ENCODE data around the gene SLC38A2.
"Not testable (repeated sequence)": the region's sequence is repeated elsewhere in the genome, so short reads cannot be mapped to it uniquely, and the experiment has no call there.

Gene SLC38A2

GRCh38 chr12:46343118-46343852 is 29.3 kb downstream of the SLC38A2 start:
- no peaks in the 10 kb centered on the region for H3K27me3 ChIP-seq (replicated peaks; ENCODE audit: control insufficient read depth, insufficient read depth, low read length)
- no peak for TF ChIP-seq CTCF (IDR thresholded peaks at IDR 0.05; ENCODE audit: insufficient read depth, low read length, poor library complexity, severe bottlenecking)
- no peak overlapping the region for H3K4me3 ChIP-seq (replicated peaks; ENCODE audit: low read depth, low read length)
- no peaks in the 10 kb centered on the region for H3K36me3 ChIP-seq (ENCODE audit: control insufficient read depth, insufficient read depth, low read length)
- DNase-seq (ENCODE audit: extremely low read depth, insufficient read length), result no peak

GRCh38 chr12:46342562-46343033 is 30.0 kb downstream of the SLC38A2 start:
- no peak overlapping the region for H3K4me3 ChIP-seq (replicated peaks; ENCODE audit: low read depth, low read length)
- H3K36me3 ChIP-seq (ENCODE audit: control insufficient read depth, insufficient read depth, low read length), result no peaks in the 10 kb centered on the region
- no peaks in the 10 kb centered on the region for H3K27me3 ChIP-seq (replicated peaks; ENCODE audit: control insufficient read depth, insufficient read depth, low read length)
- TF ChIP-seq CTCF (IDR thresholded peaks at IDR 0.05; ENCODE audit: insufficient read depth, low read length, poor library complexity, severe bottlenecking), result peak; percentile 56
- DNase-seq (ENCODE audit: extremely low read depth, insufficient read length), result no peak

GRCh38 chr12:46339051-46339450 is 33.5 kb downstream of the SLC38A2 start:
- Histone ChIP-seq H3K4me3 (replicated peaks; ENCODE audit: low read depth, low read length) (no peak overlapping the region), H3K36me3 (ENCODE audit: control insufficient read depth, insufficient read depth, low read length) (no peaks in the 10 kb centered on the region), H3K27me3 (replicated peaks; ENCODE audit: control insufficient read depth, insufficient read depth, low read length) (no peaks in the 10 kb centered on the region)
- no peak for TF ChIP-seq CTCF (IDR thresholded peaks at IDR 0.05; ENCODE audit: insufficient read depth, low read length, poor library complexity, severe bottlenecking)
- DNase-seq (ENCODE audit: extremely low read depth, insufficient read length), result no peak

GRCh38 chr12:46332260-46332659 is 40.3 kb downstream of the SLC38A2 start:
- no peak for TF ChIP-seq CTCF (IDR thresholded peaks at IDR 0.05; ENCODE audit: insufficient read depth, low read length, poor library complexity, severe bottlenecking)
- DNase-seq (ENCODE audit: extremely low read depth, insufficient read length), result no peak
- no peaks in the 10 kb centered on the region for H3K27me3 ChIP-seq (replicated peaks; ENCODE audit: control insufficient read depth, insufficient read depth, low read length)

GRCh38 chr12:46325075-46325474 is 47.5 kb downstream of the SLC38A2 start:
- H3K27me3 ChIP-seq (replicated peaks; ENCODE audit: control insufficient read depth, insufficient read depth, low read length); H3K36me3 ChIP-seq (ENCODE audit: control insufficient read depth, insufficient read depth, low read length); DNase-seq (ENCODE audit: extremely low read depth, insufficient read length); H3K4me3 ChIP-seq (replicated peaks; ENCODE audit: low read depth, low read length): not testable (repeated sequence)

More at GRCh38 chr12:46332260-46332659, 40.3 kb downstream of the SLC38A2 start:
- H3K4me3 ChIP-seq (replicated peaks; ENCODE audit: low read depth, low read length), result no peak overlapping the region
- no peaks in the 10 kb centered on the region for H3K36me3 ChIP-seq (ENCODE audit: control insufficient read depth, insufficient read depth, low read length)

GRCh38 chr12:46320731-46321130 is 51.8 kb downstream of the SLC38A2 start:
- H3K4me3 ChIP-seq (replicated peaks; ENCODE audit: low read depth, low read length), result no peak overlapping the region
- no peaks in the 10 kb centered on the region for H3K36me3 ChIP-seq (ENCODE audit: control insufficient read depth, insufficient read depth, low read length)
- TF ChIP-seq CTCF (IDR thresholded peaks at IDR 0.05; ENCODE audit: insufficient read depth, low read length, poor library complexity, severe bottlenecking), result no peak
- DNase-seq (ENCODE audit: extremely low read depth, insufficient read length), result no peak
- no peaks in the 10 kb centered on the region for H3K27me3 ChIP-seq (replicated peaks; ENCODE audit: control insufficient read depth, insufficient read depth, low read length)
